ENCODE measurements around the gene IRAK3. TPM values are rescaled to one million over a fixed set of nuclear protein-coding genes. Genes with fewer than 3 reads are reported as not detected.

Gene IRAK3
- total RNA-seq, 1 experiment from 2014 or later: 0.12 TPM

DNA sequence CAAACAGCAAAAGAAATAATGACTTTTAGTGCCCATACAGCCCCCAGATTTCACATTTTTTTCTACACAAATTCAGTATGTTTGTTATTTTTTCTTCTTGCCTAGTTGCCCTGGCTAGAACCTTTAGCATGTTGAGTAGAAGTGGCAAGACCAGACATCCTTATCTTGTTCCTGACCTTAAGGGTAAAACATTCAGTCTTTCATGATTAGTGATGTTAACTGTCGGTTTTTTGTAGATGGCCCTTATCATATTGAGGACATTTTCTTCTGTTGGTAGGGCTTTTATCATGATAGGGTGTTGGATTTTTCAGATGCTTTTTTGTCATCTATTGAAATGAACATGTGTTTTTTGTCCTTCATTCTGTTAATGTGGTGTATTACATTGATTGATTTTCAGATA, 17.1 kb downstream of the IRAK3 start:
- ChIA-PET RAD21 (ENCODE audit: low non-redundant PET in 1 of 2, low total read pairs in 2 of 2, uncharacterized antibody in 2 of 2, unreplicated experiment in 2 of 2) (no interaction called here), CTCF (no interaction called here), POLR2A (no interaction called here)
- Histone ChIP-seq H2AFZ (ENCODE audit: low read depth, low read length, poor library complexity, severe bottlenecking) (no peak overlapping the region), H3K4me2 (ENCODE audit: low read length) (no peak overlapping the region), H4K20me1 (ENCODE audit: insufficient read depth) (no peaks in the 10 kb centered on the region), H3K36me3 (ENCODE audit: control insufficient read depth in 1 of 2, insufficient read depth in 2 of 2, low read length in 2 of 2) (no peaks in the 10 kb centered on the region), H3K4me3 (replicated peaks in 1 of 2; ENCODE audit: low read depth in 1 of 2, low read length in 2 of 2) (no peak overlapping the region), H3K4me1 (ENCODE audit: control insufficient read depth in 1 of 2, insufficient read depth in 2 of 2, low read length in 2 of 2) (no peaks in the 10 kb centered on the region), H3K27me3 (ENCODE audit: insufficient read depth, low read length) (0 out of 2 replicates have a peak, but pooled peaks cover 6% of the 10 kb centered on the region), H3K9ac (ENCODE audit: low read length) (no peak overlapping the region), H3K79me2 (ENCODE audit: insufficient read depth, low read length) (no peaks in the 10 kb centered on the region), H3K27ac (ENCODE audit: low read depth, low read length) (no peak overlapping the region), H3K9me2 (ENCODE audit: insufficient read depth) (no peaks in the 10 kb centered on the region), H3K9me3 (ENCODE audit: control insufficient read depth in 1 of 2, insufficient read depth in 1 of 2, low read depth in 1 of 2, low read length in 2 of 2) (no peaks in the 10 kb centered on the region)
- BruUV-seq (replicated peaks): no TSS peak
- TF ChIP-seq RAD21 (IDR thresholded peaks at IDR 0.05; ENCODE audit: low read depth): no peak
- TF ChIP-seq, protein P1, sequence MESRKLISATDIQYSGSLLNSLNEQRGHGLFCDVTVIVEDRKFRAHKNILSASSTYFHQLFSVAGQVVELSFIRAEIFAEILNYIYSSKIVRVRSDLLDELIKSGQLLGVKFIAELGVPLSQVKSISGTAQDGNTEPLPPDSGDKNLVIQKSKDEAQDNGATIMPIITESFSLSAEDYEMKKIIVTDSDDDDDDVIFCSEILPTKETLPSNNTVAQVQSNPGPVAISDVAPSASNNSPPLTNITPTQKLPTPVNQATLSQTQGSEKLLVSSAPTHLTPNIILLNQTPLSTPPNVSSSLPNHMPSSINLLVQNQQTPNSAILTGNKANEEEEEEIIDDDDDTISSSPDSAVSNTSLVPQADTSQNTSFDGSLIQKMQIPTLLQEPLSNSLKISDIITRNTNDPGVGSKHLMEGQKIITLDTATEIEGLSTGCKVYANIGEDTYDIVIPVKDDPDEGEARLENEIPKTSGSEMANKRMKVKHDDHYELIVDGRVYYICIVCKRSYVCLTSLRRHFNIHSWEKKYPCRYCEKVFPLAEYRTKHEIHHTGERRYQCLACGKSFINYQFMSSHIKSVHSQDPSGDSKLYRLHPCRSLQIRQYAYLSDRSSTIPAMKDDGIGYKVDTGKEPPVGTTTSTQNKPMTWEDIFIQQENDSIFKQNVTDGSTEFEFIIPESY (IDR thresholded peaks at IDR 0.05; ENCODE audit: extremely low read depth, insufficient replicate concordance, low read length): no peak
- no peak for TF ChIP-seq POLR2A (IDR thresholded peaks at IDR 0.05; ENCODE audit: borderline replicate concordance, extremely low read depth, insufficient read depth, insufficient read length)
- TF ChIP-seq ELF1 (IDR thresholded peaks at IDR 0.05; ENCODE audit: borderline replicate concordance, low read depth): no peak
- TF ChIP-seq CEBPB (IDR thresholded peaks at IDR 0.05; ENCODE audit: low read depth): no peak
- TF ChIP-seq EZH2phosphoT487 (IDR thresholded peaks at IDR 0.05; ENCODE audit: borderline replicate concordance): no peak
- no peak for TF ChIP-seq YY1 (IDR thresholded peaks at IDR 0.05; ENCODE audit: extremely low read depth, insufficient replicate concordance, low read depth, low read length)
- no peak for TF ChIP-seq EZH2 (IDR thresholded peaks at IDR 0.05)
- TF ChIP-seq, protein P2, sequence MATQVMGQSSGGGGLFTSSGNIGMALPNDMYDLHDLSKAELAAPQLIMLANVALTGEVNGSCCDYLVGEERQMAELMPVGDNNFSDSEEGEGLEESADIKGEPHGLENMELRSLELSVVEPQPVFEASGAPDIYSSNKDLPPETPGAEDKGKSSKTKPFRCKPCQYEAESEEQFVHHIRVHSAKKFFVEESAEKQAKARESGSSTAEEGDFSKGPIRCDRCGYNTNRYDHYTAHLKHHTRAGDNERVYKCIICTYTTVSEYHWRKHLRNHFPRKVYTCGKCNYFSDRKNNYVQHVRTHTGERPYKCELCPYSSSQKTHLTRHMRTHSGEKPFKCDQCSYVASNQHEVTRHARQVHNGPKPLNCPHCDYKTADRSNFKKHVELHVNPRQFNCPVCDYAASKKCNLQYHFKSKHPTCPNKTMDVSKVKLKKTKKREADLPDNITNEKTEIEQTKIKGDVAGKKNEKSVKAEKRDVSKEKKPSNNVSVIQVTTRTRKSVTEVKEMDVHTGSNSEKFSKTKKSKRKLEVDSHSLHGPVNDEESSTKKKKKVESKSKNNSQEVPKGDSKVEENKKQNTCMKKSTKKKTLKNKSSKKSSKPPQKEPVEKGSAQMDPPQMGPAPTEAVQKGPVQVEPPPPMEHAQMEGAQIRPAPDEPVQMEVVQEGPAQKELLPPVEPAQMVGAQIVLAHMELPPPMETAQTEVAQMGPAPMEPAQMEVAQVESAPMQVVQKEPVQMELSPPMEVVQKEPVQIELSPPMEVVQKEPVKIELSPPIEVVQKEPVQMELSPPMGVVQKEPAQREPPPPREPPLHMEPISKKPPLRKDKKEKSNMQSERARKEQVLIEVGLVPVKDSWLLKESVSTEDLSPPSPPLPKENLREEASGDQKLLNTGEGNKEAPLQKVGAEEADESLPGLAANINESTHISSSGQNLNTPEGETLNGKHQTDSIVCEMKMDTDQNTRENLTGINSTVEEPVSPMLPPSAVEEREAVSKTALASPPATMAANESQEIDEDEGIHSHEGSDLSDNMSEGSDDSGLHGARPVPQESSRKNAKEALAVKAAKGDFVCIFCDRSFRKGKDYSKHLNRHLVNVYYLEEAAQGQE (IDR thresholded peaks at IDR 0.05; ENCODE audit: low read depth): no peak
- no peak for TF ChIP-seq SIN3A (IDR thresholded peaks at IDR 0.05; ENCODE audit: low read depth)
- TF ChIP-seq CBX3 (IDR thresholded peaks at IDR 0.05; ENCODE audit: low read depth): no peak
- TF ChIP-seq, protein P3, sequence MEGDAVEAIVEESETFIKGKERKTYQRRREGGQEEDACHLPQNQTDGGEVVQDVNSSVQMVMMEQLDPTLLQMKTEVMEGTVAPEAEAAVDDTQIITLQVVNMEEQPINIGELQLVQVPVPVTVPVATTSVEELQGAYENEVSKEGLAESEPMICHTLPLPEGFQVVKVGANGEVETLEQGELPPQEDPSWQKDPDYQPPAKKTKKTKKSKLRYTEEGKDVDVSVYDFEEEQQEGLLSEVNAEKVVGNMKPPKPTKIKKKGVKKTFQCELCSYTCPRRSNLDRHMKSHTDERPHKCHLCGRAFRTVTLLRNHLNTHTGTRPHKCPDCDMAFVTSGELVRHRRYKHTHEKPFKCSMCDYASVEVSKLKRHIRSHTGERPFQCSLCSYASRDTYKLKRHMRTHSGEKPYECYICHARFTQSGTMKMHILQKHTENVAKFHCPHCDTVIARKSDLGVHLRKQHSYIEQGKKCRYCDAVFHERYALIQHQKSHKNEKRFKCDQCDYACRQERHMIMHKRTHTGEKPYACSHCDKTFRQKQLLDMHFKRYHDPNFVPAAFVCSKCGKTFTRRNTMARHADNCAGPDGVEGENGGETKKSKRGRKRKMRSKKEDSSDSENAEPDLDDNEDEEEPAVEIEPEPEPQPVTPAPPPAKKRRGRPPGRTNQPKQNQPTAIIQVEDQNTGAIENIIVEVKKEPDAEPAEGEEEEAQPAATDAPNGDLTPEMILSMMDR (IDR thresholded peaks at IDR 0.05 in 2 of 3, conservative IDR thresholded peaks at IDR 0.05 in 1 of 3; ENCODE audit: borderline replicate concordance in 1 of 3, insufficient read depth in 1 of 3, low read depth in 2 of 3, low read length in 2 of 3): no peak
- TF ChIP-seq SRF (IDR thresholded peaks at IDR 0.05; ENCODE audit: low read depth): no peak
- no peak for TF ChIP-seq TCF7L2 (IDR thresholded peaks at IDR 0.05; ENCODE audit: borderline replicate concordance, extremely low read depth, insufficient read depth, insufficient read length)
- no peak for TF ChIP-seq JUND (IDR thresholded peaks at IDR 0.05)
- no peak for TF ChIP-seq POLR2AphosphoS5 (IDR thresholded peaks at IDR 0.05; ENCODE audit: low read depth, low read length)
- TF ChIP-seq, protein P4, sequence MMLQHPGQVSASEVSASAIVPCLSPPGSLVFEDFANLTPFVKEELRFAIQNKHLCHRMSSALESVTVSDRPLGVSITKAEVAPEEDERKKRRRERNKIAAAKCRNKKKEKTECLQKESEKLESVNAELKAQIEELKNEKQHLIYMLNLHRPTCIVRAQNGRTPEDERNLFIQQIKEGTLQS (IDR thresholded peaks at IDR 0.05): no peak
- intact Hi-C loops (cut with micrococcal nuclease): no loop called here
- ATAC-seq: no peak
- no peak for DNase-seq (ENCODE audit: low read depth, low spot score)
